Cardiac atrium fibroblast (primary cell): ENCODE measurements around the gene AMFR. TPM values are rescaled to one million over a fixed set of nuclear protein-coding genes. Genes with fewer than 3 reads are reported as not detected.

Experiments used
- total RNA-seq: library from RNA; depleted of rRNA; stranded (reverse); fragments of >200 nt; gene quantifications from 2 replicates; pipeline ENCODE4 v1.2.3, GENCODE V29; 2015

AMFR gene
- total RNA-seq: 107 and 127 TPM in 2 replicates

GRCh38 chr16:56425439-56425832 lies at the start of gene AMFR:
Gene AMFR, minus strand, starts transcription at chr16:56425545. Its CDS starts 218 bp downstream, at chr16:56425327.

GRCh38 chr16:56450986-56451752 lies 25.8 kb upstream of the AMFR start, which contains the start of the genes NUDT21 and OGFOD1:
Gene NUDT21, minus strand, starts transcription at chr16:56451332. Its CDS starts 130 bp downstream, at chr16:56451202.
Gene OGFOD1, plus strand, starts transcription at chr16:56451554. Its CDS starts 59 bp downstream, at chr16:56451613.

Other genes starting within 250 kb of the AMFR start
- gene GNAO1, start 234.1 kb downstream of the AMFR start, total RNA-seq: not detected in 2 replicates
- 60.9 and 80.9 TPM in 2 replicates for gene NUDT21, start 25.8 kb upstream of the AMFR start, total RNA-seq
- gene OGFOD1, start 26.0 kb upstream of the AMFR start, total RNA-seq: 40.3 and 78.2 TPM in 2 replicates
- gene BBS2, start 94.5 kb upstream of the AMFR start, total RNA-seq: 28.7 and 48.4 TPM in 2 replicates
- gene MT4, start 139.5 kb upstream of the AMFR start, total RNA-seq: not detected in 2 replicates
- 0.81 TPM in 1 of 2 replicates, not detected in the other for gene MT3, start 164.0 kb upstream of the AMFR start, total RNA-seq
- 54.9 and 221 TPM in 2 replicates for gene MT2A, start 183.0 kb upstream of the AMFR start, total RNA-seq
- gene MT1E, start 200.2 kb upstream of the AMFR start, total RNA-seq: 44.0 and 78.9 TPM in 2 replicates
- 0.18 and 0.32 TPM in 2 replicates for gene MT1M, start 207.1 kb upstream of the AMFR start, total RNA-seq
- 5.7 and 6.9 TPM in 2 replicates for gene MT1A, start 213.1 kb upstream of the AMFR start, total RNA-seq
- gene MT1B, start 226.3 kb upstream of the AMFR start, total RNA-seq: not detected in 2 replicates
- 0.18 TPM in 1 of 2 replicates, not detected in the other for gene MT1F, start 232.4 kb upstream of the AMFR start, total RNA-seq
- not detected in 2 replicates for gene MT1G, start 242.5 kb upstream of the AMFR start, total RNA-seq
- gene MT1H, start 244.3 kb upstream of the AMFR start, total RNA-seq: not detected in 2 replicates